Mucosa of stomach (tissue), 1 donor: ENCODE data around the gene KIF22.

Source experiments
- H3K27me3 ChIP-seq: one replicate; pipeline ENCODE4 v1.7.0; 2013; ENCODE audit warnings: mild to moderate bottlenecking, low read length; ENCODE audit not compliant: control insufficient read depth, insufficient read depth
- H3K36me3 ChIP-seq: one replicate; pipeline ENCODE4 v1.7.0; 2013; ENCODE audit warnings: low read length; ENCODE audit not compliant: control insufficient read depth, insufficient read depth
- H3K4me1 ChIP-seq: one replicate; pipeline ENCODE4 v1.7.0; 2013; ENCODE audit warnings: mild to moderate bottlenecking, low read length; ENCODE audit not compliant: control insufficient read depth, insufficient read depth
- H3K4me3 ChIP-seq: one replicate; pipeline ENCODE4 v1.7.0; 2013; ENCODE audit warnings: low read length
- H3K9ac ChIP-seq: one replicate; pipeline ENCODE4 v1.7.0; 2013; ENCODE audit warnings: mild to moderate bottlenecking, low read length, moderate library complexity
- H3K9me3 ChIP-seq: one replicate; pipeline ENCODE4 v1.7.0; 2013; ENCODE audit warnings: mild to moderate bottlenecking, low read length, moderate library complexity; ENCODE audit not compliant: control insufficient read depth
- donor health status: Pancreatic carcinoma.

KIF22 gene

GRCh38 chr16:29844575-29845331 is 54.2 kb downstream of the KIF22 start:
- Histone ChIP-seq H3K27me3 (no peaks in the 10 kb centered on the region), H3K9me3 (no peaks in the 10 kb centered on the region), H3K4me1 (no peaks in the 10 kb centered on the region), H3K36me3 (peaks cover 27% of the 10 kb centered on the region), H3K4me3 (no peak overlapping the region), H3K9ac (no peak overlapping the region)

GRCh38 chr16:29845656-29846055 is 55.1 kb downstream of the KIF22 start:
- H3K9ac ChIP-seq, result no peak overlapping the region
- H3K36me3 ChIP-seq, result peaks cover 21% of the 10 kb centered on the region
- H3K4me1 ChIP-seq, result no peaks in the 10 kb centered on the region
- no peaks in the 10 kb centered on the region for H3K27me3 ChIP-seq
- H3K9me3 ChIP-seq, result no peaks in the 10 kb centered on the region
- no peak overlapping the region for H3K4me3 ChIP-seq

GRCh38 chr16:29848420-29849297 is 58.1 kb downstream of the KIF22 start:
- Histone ChIP-seq H3K27me3 (no peaks in the 10 kb centered on the region), H3K4me1 (no peaks in the 10 kb centered on the region), H3K9ac (no peak overlapping the region), H3K4me3 (no peak overlapping the region), H3K9me3 (no peaks in the 10 kb centered on the region), H3K36me3 (peaks cover 15% of the 10 kb centered on the region)

GRCh38 chr16:29849505-29849904 is 59.0 kb downstream of the KIF22 start:
- no peaks in the 10 kb centered on the region for H3K9me3 ChIP-seq
- H3K9ac ChIP-seq, result no peak overlapping the region
- H3K27me3 ChIP-seq, result no peaks in the 10 kb centered on the region
- H3K36me3 ChIP-seq, result peaks cover 15% of the 10 kb centered on the region
- no peak overlapping the region for H3K4me3 ChIP-seq
- H3K4me1 ChIP-seq, result no peaks in the 10 kb centered on the region

- Histone ChIP-seq H3K27me3 (no peaks in the 10 kb centered on the region), H3K4me1 (peaks cover 9% of the 10 kb centered on the region), H3K9ac (no peak overlapping the region), H3K36me3 (peaks cover 4% of the 10 kb centered on the region), H3K9me3 (no peaks in the 10 kb centered on the region), H3K4me3 (no peak overlapping the region)
Observed at GRCh38 chr16:29850998-29851397, 60.4 kb downstream of the KIF22 start.

- H3K4me1 ChIP-seq, result peaks cover 12% of the 10 kb centered on the region
- H3K9ac ChIP-seq, result no peak overlapping the region
- no peaks in the 10 kb centered on the region for H3K27me3 ChIP-seq
- H3K4me3 ChIP-seq, result no peak overlapping the region
- H3K9me3 ChIP-seq, result no peaks in the 10 kb centered on the region
- peaks cover 4% of the 10 kb centered on the region for H3K36me3 ChIP-seq
Observed at GRCh38 chr16:29852654-29853053, 62.1 kb downstream of the KIF22 start.

- Histone ChIP-seq H3K9ac (no peak overlapping the region), H3K36me3 (no peaks in the 10 kb centered on the region), H3K4me3 (no peak overlapping the region), H3K4me1 (peaks cover 12% of the 10 kb centered on the region), H3K27me3 (no peaks in the 10 kb centered on the region), H3K9me3 (no peaks in the 10 kb centered on the region)
Observed at GRCh38 chr16:29854520-29855100, 64.1 kb downstream of the KIF22 start.
